HepG2 (cell line): ENCODE data around the gene DRC7. TPM values are rescaled to one million over a fixed set of nuclear protein-coding genes. Genes with fewer than 3 reads are reported as not detected.

Experiments used
- ATAC-seq: fragments of 200-7000 bp; cut with Tn5 transposase; 3 replicates; pipeline ENCODE4 v1.9.1; 2020; ENCODE audit warnings: mild to moderate bottlenecking, moderate library complexity
- BruUV-seq: library from RNA; stranded (reverse); fragments of 400-500 nt; replicated peaks from 2 replicates; lab custom pipeline; 2021; lab: Mats Ljungman, UMichigan
- CTCF ChIA-PET: fragments of 300-600 bp; formaldehyde crosslinking; extraction: SDS; loops from one replicate; lab custom pipeline; 2021; ENCODE audit warnings: low total read pairs, inconsistent platforms, low intra/inter-chr PET ratio; lab: Yijun Ruan, JAX
- POLR2A ChIA-PET: fragments of 350-600 bp; sonication (Branson Sonifier 250); formaldehyde crosslinking; loops from one replicate; lab custom pipeline; 2020; ENCODE audit warnings: antibody characterized with exemption, inconsistent platforms; lab: Yijun Ruan, JAX
- DNase-seq: peaks from one replicate; pipeline ENCODE4 v3.0.0-alpha.2; 2015; ENCODE audit warnings: low spot score
- FAIRE-seq: peaks from 3 replicates; lab custom pipeline; 2011; peaks lifted over from hg19 to GRCh38; lab: Jason Lieb, UNC
- H2AFZ ChIP-seq: one replicate; pipeline ENCODE4 v1.6.1; 2011; ENCODE audit warnings: low read length, inconsistent platforms
- H3K27ac ChIP-seq: fragments of 300-600 bp; 3 replicates; pipeline ENCODE4 v1.8.0; 2011; ENCODE audit warnings: mixed run types, mild to moderate bottlenecking, mixed read lengths, low read length, inconsistent platforms; ENCODE audit not compliant: insufficient read depth; ENCODE audit errors: extremely low read length
- H3K27me3 ChIP-seq, 2 experiments: fragments of 200-600 bp in 1 of 2; 2 replicates in 1 of 2; 3 replicates in 1 of 2; pipeline versions ENCODE4 v1.6.0 to v1.8.0; 2011; ENCODE audit warnings: low read length in 2 of 2, mild to moderate bottlenecking in 2 of 2, moderate library complexity in 2 of 2, inconsistent platforms in 1 of 2; ENCODE audit not compliant: insufficient read depth in 2 of 2, control insufficient read depth in 1 of 2
- H3K36me3 ChIP-seq, 2 experiments: fragments of 200-600 bp in 1 of 2; replicated peaks in 1 of 2; 2 replicates in 1 of 2; 3 replicates in 1 of 2; pipeline versions ENCODE4 v1.5.1 to v1.8.0; 2011; ENCODE audit warnings: low read length in 2 of 2, inconsistent platforms in 1 of 2; ENCODE audit not compliant: insufficient read depth in 2 of 2, control insufficient read depth in 1 of 2
- H3K4me1 ChIP-seq: 2 replicates; pipeline ENCODE4 v1.5.1; 2012; ENCODE audit warnings: low read length, inconsistent platforms; ENCODE audit not compliant: insufficient read depth
- H3K4me2 ChIP-seq: 2 replicates; pipeline ENCODE4 v1.6.0; 2011; ENCODE audit warnings: low read depth, low read length, inconsistent platforms
- H3K4me3 ChIP-seq, 3 experiments: fragments of 200-600 bp in 1 of 3; sonication (generic), shearing (Covaris generic) in 1 of 3; replicated peaks in 1 of 3; 2 replicates each; pipeline ENCODE4 v1.5.1; 2011 to 2016; ENCODE audit warnings: low read length in 3 of 3, inconsistent platforms in 2 of 3, low read depth in 2 of 3, mild to moderate bottlenecking in 2 of 3, control low read depth in 1 of 3, mixed read lengths in 1 of 3; ENCODE audit not compliant: insufficient read depth in 1 of 3
- H3K79me2 ChIP-seq: one replicate; pipeline ENCODE4 v1.6.1; 2011; ENCODE audit warnings: low read length, inconsistent platforms; ENCODE audit not compliant: insufficient read depth
- H3K9ac ChIP-seq: 2 replicates; pipeline ENCODE4 v1.6.0; 2011; ENCODE audit warnings: mild to moderate bottlenecking, low read depth, low read length, inconsistent platforms; ENCODE audit not compliant: insufficient read depth
- H3K9me3 ChIP-seq: 2 replicates; pipeline ENCODE4 v1.5.1; 2012; ENCODE audit warnings: mild to moderate bottlenecking, low read length
- H4K20me1 ChIP-seq: 2 replicates; pipeline ENCODE4 v1.6.0; 2011; ENCODE audit warnings: inconsistent platforms, mild to moderate bottlenecking, low read length, moderate library complexity; ENCODE audit not compliant: insufficient read depth
- ARID5B ChIP-seq: IDR thresholded peaks from 2 replicates; pipeline ENCODE4 v1.4.0; 2020; ENCODE audit warnings: mild to moderate bottlenecking, missing genetic modification reagents
- CEBPB ChIP-seq: IDR thresholded peaks from 2 replicates; pipeline ENCODE4 v1.6.1; 2011; ENCODE audit warnings: low read depth, low read length, improper control_type of control experiment, borderline replicate concordance
- FOSL2 ChIP-seq: sonication (generic); formaldehyde crosslinking; IDR thresholded peaks from 2 replicates; pipeline ENCODE4 v1.4.0; 2020; ENCODE audit warnings: missing genetic modification reagents
- HOXA5 ChIP-seq: sonication (generic); formaldehyde crosslinking; IDR thresholded peaks from 2 replicates; pipeline ENCODE4 v1.4.0; 2020; ENCODE audit warnings: missing genetic modification reagents
- IKZF4 ChIP-seq: sonication (generic); formaldehyde crosslinking; IDR thresholded peaks from 2 replicates; pipeline ENCODE4 v1.5.1; 2020; ENCODE audit warnings: borderline replicate concordance, mild to moderate bottlenecking, low read depth, missing genetic modification reagents; ENCODE audit errors: not compliant biosample characterization
- MAFG ChIP-seq: sonication (generic); formaldehyde crosslinking; IDR thresholded peaks from 2 replicates; pipeline ENCODE4 v1.5.1; 2020; ENCODE audit warnings: mild to moderate bottlenecking, missing genetic modification reagents
- MXD4 ChIP-seq: IDR thresholded peaks from 2 replicates; pipeline ENCODE4 v1.6.1; 2016; ENCODE audit warnings: mild to moderate bottlenecking, missing biosample characterization, missing genetic modification reagents
- NKX3-1 ChIP-seq: sonication (generic); formaldehyde crosslinking; IDR thresholded peaks from 2 replicates; pipeline ENCODE4 v1.5.0; 2020; ENCODE audit warnings: missing genetic modification reagents
- NONO ChIP-seq, 2 experiments: fragments of 450-650 bp in 1 of 2; sonication (generic) in 1 of 2; formaldehyde crosslinking in 1 of 2; IDR thresholded peaks in 1 of 2; conservative IDR thresholded peaks in 1 of 2; 2 replicates each; pipeline versions ENCODE4 v1.6.1 to v1.8.0; 2017 to 2022; ENCODE audit warnings: mild to moderate bottlenecking in 1 of 2, missing genetic modification reagents in 1 of 2, moderate library complexity in 1 of 2
- POGK ChIP-seq: sonication (generic); formaldehyde crosslinking; conservative IDR thresholded peaks from 2 replicates; pipeline ENCODE4 v1.8.0; 2022; ENCODE audit warnings: mild to moderate bottlenecking, moderate library complexity, missing genetic modification reagents
- WIZ ChIP-seq: sonication (generic); formaldehyde crosslinking; IDR thresholded peaks from 2 replicates; pipeline ENCODE4 v1.5.1; 2020; ENCODE audit warnings: mild to moderate bottlenecking, missing genetic modification reagents
- ZC3H13 ChIP-seq: sonication (generic); formaldehyde crosslinking; IDR thresholded peaks from 2 replicates; pipeline ENCODE4 v1.8.1; 2023; ENCODE audit warnings: mild to moderate bottlenecking, missing genetic modification reagents, moderate library complexity
- ZFY ChIP-seq: sonication (generic); formaldehyde crosslinking; IDR thresholded peaks from 2 replicates; pipeline ENCODE4 v1.4.0; 2020; ENCODE audit warnings: missing genetic modification reagents
- ZNF230 ChIP-seq: sonication (generic); formaldehyde crosslinking; IDR thresholded peaks from 2 replicates; pipeline ENCODE4 v1.4.0; 2020; ENCODE audit warnings: mild to moderate bottlenecking, missing genetic modification reagents
- ZNF775 ChIP-seq: sonication (generic); formaldehyde crosslinking; IDR thresholded peaks from 2 replicates; pipeline ENCODE4 v1.4.0; 2020; ENCODE audit warnings: missing genetic modification reagents, mild to moderate bottlenecking, moderate library complexity, borderline replicate concordance
- WGBS: methylation state at CpG from one replicate; pipeline ENCODE4 v1.1.6; 2017; ENCODE audit warnings: low lambda C conversion rate; 5-methylcytosine and 5-hydroxymethylcytosine counted together
- in situ Hi-C: cut with HindIII; loops from 2 replicates; pipeline ENCODE4 v1.10.0; 2017; ENCODE audit warnings: low pct_unique_long_range_greater_than_20kb; ENCODE audit not compliant: extremely low pct_ligation_motif_present
- intact Hi-C: fragments of 100-400 bp; cut with micrococcal nuclease; formaldehyde crosslinking; loops from one replicate; pipeline ENCODE4 v1.10.0; 2022; ENCODE audit not compliant: unreplicated experiment
- polyA plus RNA-seq, 8 experiments: library from polyadenylated mRNA; depleted of rRNA in 3 of 8; stranded (reverse) in 7 of 8; unstranded in 1 of 8; fragments of >200 nt; fragmentation: Illumina TruSeq in 4 of 8; extraction: Trizol in 4 of 8; gene quantifications; 2 replicates each; pipeline versions ENCODE4 v1.2.1 to v1.2.3, GENCODE V29; 2011 to 2016; ENCODE audit warnings: low read depth in 4 of 8, missing spikeins in 1 of 8, mixed read lengths in 1 of 8; ENCODE audit not compliant: insufficient read depth in 1 of 8
- total RNA-seq, 5 experiments: library from RNA; depleted of rRNA; stranded (reverse); fragments of >200 nt; fragmentation: Illumina TruSeq; extraction: Trizol; gene quantifications; 2 replicates each; pipeline ENCODE4 v1.2.3, GENCODE V29; 2016; ENCODE audit warnings: low read depth in 1 of 5

The DRC7 gene
- total and polyA plus RNA-seq, 2 of the 13 experiments (the other 11 are each of a cell fraction or from before 2014, with no cell fraction given), result 2.7 to 3.4 TPM

GRCh38 chr16:57744642-57744903 lies 50.0 kb downstream of the DRC7 start:
- WGBS, result 97% methylated on average over 6 of the region's 7 CpGs
- Histone ChIP-seq H3K4me1 (no peaks in the 10 kb centered on the region), H3K36me3 (peaks cover 12 to 32% of the 10 kb centered on the region in 2 experiments; a peak in 4 of 5 replicates), H3K79me2 (no peaks in the 10 kb centered on the region), H3K9me3 (no peaks in the 10 kb centered on the region), H3K27me3 (no peaks in the 10 kb centered on the region), H3K4me3 (no peak overlapping the region), H3K9ac (no peak overlapping the region), H2AFZ (no peak overlapping the region), H4K20me1 (no peaks in the 10 kb centered on the region), H3K27ac (no peak overlapping the region), H3K4me2 (no peak overlapping the region)
- no peak for DNase-seq
- intact Hi-C loops (no loop called here), in situ Hi-C loops (no loop called here)
- ChIA-PET POLR2A (no interaction called here), CTCF (no interaction called here)
- no TSS peak for BruUV-seq
- no peak for FAIRE-seq
- TF ChIP-seq CEBPB (no peak), NONO (IDR thresholded peaks at IDR 0.05) (no peak), NONO (CRISPR knock-in tag; conservative IDR thresholded peaks at IDR 0.05) (0 out of 2 replicates have a peak, but pooled peaks have one; percentile 20)
- ATAC-seq, result no peak

GRCh38 chr16:57745768-57746167 lies 51.2 kb downstream of the DRC7 start:
- in situ Hi-C loops (no loop called here), intact Hi-C loops (no loop called here)
- Histone ChIP-seq H2AFZ (no peak overlapping the region), H3K4me2 (no peak overlapping the region), H4K20me1 (no peaks in the 10 kb centered on the region), H3K9me3 (no peaks in the 10 kb centered on the region), H3K9ac (no peak overlapping the region), H3K4me1 (no peaks in the 10 kb centered on the region), H3K27ac (no peak overlapping the region), H3K27me3 (no peaks in the 10 kb centered on the region), H3K79me2 (no peaks in the 10 kb centered on the region), H3K36me3 (peaks cover 12 to 32% of the 10 kb centered on the region in 2 experiments; a peak in 4 of 5 replicates), H3K4me3 (no peak overlapping the region)
- ChIA-PET CTCF (no interaction called here), POLR2A (no interaction called here)
- no peak for FAIRE-seq
- DNase-seq, result no peak
- 95% methylated on average over 3 of the region's 3 CpGs for WGBS
- BruUV-seq, result no TSS peak
- no peak for ATAC-seq
- no peak for TF ChIP-seq ZNF775 (CRISPR knock-in tag)
- TF ChIP-seq HOXA5 (CRISPR knock-in tag), result no peak
- TF ChIP-seq NKX3-1 (CRISPR knock-in tag), result no peak
- no peak for TF ChIP-seq ARID5B (CRISPR knock-in tag)
- TF ChIP-seq POGK (CRISPR knock-in tag), result no peak
- TF ChIP-seq WIZ (CRISPR knock-in tag), result no peak
- TF ChIP-seq ZC3H13 (CRISPR knock-in tag), result no peak
- no peak for TF ChIP-seq ZFY (CRISPR knock-in tag)
- no peak for TF ChIP-seq IKZF4 (CRISPR knock-in tag)
- no peak for TF ChIP-seq MAFG (CRISPR knock-in tag)
- TF ChIP-seq ZNF230 (CRISPR knock-in tag), result no peak
- no peak for TF ChIP-seq MXD4 (CRISPR knock-in tag)
- no peak for TF ChIP-seq FOSL2
